ENCODE data around the gene HTR3B.

- TF ChIP-seq, protein P1, sequence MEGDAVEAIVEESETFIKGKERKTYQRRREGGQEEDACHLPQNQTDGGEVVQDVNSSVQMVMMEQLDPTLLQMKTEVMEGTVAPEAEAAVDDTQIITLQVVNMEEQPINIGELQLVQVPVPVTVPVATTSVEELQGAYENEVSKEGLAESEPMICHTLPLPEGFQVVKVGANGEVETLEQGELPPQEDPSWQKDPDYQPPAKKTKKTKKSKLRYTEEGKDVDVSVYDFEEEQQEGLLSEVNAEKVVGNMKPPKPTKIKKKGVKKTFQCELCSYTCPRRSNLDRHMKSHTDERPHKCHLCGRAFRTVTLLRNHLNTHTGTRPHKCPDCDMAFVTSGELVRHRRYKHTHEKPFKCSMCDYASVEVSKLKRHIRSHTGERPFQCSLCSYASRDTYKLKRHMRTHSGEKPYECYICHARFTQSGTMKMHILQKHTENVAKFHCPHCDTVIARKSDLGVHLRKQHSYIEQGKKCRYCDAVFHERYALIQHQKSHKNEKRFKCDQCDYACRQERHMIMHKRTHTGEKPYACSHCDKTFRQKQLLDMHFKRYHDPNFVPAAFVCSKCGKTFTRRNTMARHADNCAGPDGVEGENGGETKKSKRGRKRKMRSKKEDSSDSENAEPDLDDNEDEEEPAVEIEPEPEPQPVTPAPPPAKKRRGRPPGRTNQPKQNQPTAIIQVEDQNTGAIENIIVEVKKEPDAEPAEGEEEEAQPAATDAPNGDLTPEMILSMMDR (IDR thresholded peaks at IDR 0.05; ENCODE audit: low read depth, low read length, poor library complexity, severe bottlenecking): no peak
- no peak for TF ChIP-seq EZH2phosphoT487 (IDR thresholded peaks at IDR 0.05; ENCODE audit: borderline replicate concordance, low read length)
Measured at GRCh38 chr11:113984781-113985180, 80.2 kb downstream of the HTR3B start.

All from DOHH2 (cell line).